HG03064 (cell line): ENCODE results near the gene GIMAP8.
"Not testable (repeated sequence)": the region's sequence is repeated elsewhere in the genome, so short reads cannot be mapped to it uniquely, and the experiment has no call there.

Experiments
- ATAC-seq: cut with Tn5 transposase; IDR thresholded peaks from one replicate; pipeline ENCODE4 v1.9.1; 2021; ENCODE audit warnings: low read depth; ENCODE audit not compliant: unreplicated experiment

Gene GIMAP8

DNA sequence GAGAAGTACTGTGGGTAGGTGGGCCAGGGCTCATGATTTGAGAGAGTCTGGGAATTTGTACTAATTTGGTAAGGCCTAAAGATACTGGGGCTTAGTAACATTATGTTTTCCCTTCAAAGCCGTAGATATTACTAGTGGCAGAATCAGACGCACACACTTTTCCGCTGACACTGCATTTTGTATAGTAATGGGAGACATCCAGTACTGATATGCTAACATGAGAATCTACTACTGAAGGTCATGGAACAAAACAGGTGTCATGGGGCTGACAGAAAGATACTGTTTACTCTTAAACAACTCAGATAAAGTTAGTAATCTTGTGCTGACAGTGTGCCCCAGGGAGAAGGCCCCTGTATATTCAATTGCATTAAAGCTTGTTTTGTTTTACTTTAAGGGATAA lies 53.2 kb downstream of the GIMAP8 start:
- no peak for ATAC-seq

DNA sequence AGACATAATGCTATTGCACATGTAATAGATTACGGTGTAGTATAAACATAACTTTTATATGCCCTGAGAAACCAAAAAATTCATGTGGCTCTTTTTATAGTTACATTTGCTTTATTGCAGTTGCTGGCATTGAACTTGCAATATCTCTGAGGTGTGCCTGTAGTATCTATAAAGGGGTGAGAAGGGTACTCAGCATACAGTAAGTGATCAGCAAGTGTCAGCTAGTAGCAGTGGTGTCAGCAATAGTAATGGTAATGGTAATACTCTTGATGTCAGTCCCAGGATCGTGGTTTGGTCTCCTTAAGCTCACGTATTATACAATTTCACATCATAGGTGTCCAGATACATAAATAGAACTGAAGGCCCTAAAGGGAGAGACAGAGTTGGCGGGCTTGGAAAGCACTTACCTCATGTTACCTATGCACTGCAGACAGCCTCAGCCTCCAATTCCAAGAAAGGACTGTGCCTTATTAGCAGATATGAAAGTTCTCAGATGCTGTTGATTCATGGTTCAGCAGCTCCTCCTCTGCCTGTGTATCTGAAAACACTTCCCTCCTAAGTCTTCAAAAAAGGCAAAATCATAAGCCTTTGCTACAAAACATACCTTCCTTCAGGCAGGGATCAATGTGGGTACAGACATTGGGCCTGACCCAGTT lies 57.6 kb downstream of the GIMAP8 start:
- no peak for ATAC-seq

DNA sequence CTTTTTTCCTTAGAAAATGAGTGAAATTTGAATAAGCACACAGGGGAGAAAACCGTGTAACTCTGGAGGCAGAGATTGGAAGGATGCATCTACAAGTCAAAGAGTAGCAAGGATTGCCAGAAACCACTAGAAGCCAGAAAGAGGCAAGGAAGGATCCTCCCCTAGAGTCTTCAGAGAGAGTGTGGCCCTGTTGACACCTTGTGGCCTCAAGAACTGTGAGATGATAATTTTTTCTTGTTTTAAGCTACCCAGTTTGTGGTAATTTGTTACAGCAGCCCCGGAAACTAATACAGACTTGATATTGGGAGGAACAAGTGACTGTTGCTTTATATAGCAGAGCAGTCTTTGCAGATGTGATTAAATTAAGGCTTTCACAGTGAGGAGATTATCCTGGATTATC lies 60.6 kb downstream of the GIMAP8 start:
- ATAC-seq = no peak

DNA sequence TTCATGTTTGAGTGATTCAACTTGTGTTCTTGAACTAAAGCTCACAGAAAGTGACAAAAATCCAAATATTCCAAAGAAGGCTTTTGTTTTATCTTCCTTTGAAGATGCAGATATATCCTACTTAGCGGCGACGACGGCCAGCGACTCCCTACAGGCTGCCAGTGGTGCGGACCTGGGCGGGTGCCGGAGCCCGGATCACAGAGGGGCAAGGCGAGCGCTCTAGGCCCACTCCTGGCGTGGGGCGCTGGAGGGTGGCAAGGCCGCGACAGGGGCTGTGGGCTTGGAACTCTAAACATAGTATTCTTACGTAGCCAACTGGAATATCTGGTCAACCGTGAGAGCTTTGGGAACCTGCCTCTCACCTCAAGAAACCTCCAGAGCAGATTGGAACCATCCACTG lies 63.3 kb downstream of the GIMAP8 start:
- ATAC-seq = no peak

DNA sequence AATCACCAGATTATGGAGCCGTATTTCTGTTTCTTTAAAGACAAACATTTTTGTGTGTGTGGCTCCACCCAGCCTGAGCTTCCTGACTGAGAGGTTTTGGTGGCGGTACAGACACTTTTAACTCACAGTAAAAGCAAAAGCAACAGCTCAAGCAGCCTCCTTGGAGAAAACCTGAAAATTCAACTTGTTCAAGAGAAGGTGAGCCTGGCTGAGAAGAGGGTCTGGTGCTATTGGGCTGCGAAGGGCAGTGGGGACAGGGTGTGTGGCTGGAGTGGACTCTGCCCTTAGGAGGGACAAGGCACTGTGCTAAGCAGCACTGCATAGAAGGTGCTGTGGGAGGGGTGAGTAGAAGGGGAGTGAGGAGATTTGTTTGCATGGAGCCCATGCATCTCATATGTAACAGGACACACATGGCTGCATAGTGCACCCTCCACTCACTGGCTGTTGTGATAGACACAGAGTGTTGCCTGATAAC lies 64.4 kb downstream of the GIMAP8 start, which contains the start of gene GIMAP7:
Gene GIMAP7, plus strand, starts transcription at position 125 of the 475 bp plus-strand sequence. CDS start 5,103 bp downstream, outside the sequence.
- peak; percentile 61 for ATAC-seq

DNA sequence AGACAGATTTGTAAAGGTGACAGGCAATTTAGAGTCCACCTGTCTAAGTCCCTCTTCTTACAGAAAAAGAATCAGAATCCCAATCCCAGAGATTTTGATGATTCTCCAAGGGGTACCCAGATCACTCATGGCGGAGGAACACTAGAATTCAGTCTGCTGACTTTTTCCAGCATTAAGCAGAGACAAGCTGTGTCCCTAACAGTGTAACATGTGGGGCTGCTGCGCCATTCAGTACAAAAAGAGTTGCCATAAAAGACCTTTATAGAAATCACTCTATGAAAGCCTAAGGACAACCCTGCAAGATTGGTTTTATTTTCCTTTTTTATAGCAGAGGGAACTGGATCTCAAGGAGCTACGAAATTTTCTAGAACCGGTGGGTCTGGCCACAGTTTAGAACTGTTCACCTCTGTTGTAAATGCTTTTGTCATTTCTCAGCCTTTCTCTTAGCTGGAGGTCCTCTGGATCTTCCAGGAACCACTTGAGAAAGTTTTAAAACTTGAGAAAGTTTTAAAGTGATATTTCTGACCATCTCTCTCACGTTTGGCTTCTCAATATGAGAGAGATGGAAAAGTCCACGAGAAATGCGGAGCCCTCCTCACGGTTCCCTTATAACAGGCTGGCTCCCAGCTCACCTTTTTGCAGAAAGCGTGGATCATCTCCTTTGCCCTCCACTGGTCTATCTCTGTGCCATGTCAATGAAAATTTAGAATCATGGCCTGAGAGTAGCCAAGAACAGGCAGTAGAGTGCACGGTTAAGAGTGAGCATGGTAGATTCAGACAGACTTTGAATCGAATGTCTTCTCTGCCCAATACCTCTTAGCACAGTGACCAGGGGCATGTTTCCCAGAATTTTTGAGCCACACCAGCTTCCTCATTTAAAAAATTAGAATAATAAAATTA lies 65.1 kb downstream of the GIMAP8 start:
- ATAC-seq = peak; percentile 11

DNA sequence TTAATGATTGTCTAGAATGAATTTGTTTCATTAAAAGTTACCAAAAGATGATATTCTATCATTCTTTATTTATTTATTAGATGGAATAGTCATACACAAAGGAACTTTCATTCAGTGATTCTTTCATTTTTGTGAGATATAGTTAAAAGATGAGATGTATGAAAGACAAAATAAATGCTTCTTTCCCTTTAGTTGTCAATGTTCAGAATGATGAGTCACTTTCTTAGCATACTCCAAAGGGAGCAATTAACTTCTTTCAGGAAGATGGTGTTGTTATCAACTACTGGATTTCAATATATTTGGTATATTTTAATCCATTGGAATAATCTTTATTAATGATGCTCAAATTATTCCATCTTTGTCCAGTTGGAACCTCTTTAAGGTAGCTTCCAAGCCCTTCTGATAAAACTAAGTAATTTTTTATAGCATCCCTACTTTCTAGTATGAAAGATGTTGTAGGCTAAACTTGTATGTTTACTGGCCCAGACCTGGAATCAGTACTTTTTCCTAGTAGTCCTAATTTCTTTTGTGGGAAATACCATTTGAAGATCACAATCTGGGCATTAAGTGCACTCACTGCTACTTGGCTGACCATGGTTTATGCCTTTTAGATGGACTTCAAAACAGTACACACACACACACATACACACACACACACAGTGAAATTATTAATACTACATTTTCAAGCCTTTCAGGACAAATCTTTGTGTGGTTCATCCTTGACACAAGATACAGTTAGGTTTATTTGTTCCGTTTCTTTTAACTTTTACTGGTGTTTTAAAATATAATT lies 66.7 kb downstream of the GIMAP8 start:
- no peak for ATAC-seq

DNA sequence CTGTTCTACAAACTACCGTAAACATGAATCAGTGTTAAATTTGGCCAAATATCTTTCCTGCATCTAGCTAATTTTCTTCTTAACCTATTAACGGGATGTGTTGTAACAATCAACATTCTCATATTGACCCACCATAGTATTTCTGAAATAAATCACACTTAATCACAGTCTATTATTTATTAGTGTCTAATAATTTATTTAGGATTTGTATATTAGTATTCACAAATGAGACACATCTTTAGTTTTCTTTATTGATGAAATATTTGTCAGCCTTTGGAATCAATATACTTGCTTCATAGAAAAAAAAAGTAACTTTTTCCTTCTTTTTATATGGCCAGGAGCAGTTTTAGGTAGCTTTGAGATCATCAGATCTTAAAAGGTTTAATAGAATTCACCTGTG lies 68.9 kb downstream of the GIMAP8 start:
- no peak for ATAC-seq

DNA sequence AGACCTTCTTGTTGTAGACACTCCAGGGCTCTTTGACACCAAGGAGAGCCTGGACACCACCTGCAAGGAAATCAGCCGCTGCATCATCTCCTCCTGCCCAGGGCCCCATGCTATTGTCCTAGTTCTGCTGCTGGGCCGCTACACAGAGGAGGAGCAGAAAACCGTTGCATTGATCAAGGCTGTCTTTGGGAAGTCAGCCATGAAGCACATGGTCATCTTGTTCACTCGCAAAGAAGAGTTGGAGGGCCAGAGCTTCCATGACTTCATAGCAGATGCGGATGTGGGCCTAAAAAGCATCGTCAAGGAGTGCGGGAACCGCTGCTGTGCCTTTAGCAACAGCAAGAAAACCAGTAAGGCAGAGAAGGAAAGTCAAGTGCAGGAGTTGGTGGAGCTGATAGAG lies 69.7 kb downstream of the GIMAP8 start:
- no peak for ATAC-seq

DNA sequence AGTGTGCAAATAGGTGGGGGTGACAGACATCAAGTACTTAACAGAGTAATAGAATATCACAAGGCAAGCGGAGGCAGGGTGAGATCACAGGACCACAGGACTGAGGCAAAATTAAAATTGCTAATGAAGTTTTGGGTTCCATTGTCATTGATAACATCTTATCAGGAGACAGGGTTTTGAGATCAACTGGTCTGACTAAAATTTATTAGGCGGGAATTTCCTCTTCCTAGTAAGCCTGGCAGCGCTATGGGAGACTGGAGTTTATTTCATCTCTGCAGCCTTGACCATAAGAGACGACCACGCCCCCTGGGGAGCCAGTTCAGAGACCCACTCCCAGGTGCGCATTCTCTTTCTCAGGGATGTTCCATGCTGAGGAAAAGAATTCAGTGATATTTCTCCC lies 72.5 kb downstream of the GIMAP8 start:
- ATAC-seq = not testable (repeated sequence)

DNA sequence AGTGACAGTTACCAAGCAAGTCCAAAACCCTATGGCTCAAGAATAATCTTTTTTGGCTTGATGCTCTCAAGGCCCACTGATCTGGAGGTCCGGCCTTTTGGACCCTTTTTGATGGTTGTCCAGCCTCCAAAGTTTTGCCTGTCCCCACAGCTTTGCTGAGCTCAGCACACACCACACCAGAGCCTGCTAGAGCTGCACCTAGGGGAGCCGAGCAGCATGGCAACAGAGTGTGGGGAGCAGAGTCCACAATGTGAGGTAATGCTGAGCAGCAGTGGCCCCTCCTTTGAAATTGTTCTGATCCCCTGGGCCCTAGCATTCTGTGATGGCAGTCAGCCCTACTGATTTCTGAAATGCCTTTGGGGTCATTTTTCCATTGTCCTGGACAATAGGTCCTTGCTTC lies 73.6 kb downstream of the GIMAP8 start:
- no peak for ATAC-seq
